Cardiac septum (tissue), 1 donor: ENCODE data around the gene ASPDH. TPM values are rescaled to one million over a fixed set of nuclear protein-coding genes. Genes with fewer than 3 reads are reported as not detected.

ENCODE experiments used
- DNase-seq: peaks from one replicate; pipeline ENCODE4 v3.0.0-alpha.2; 2020; ENCODE audit warnings: low spot score
- intact Hi-C: fragments of 100-400 bp; cut with DNase I; formaldehyde crosslinking; loops from one replicate; pipeline ENCODE4 v1.14.0; 2022
- total RNA-seq: library from RNA; stranded (reverse); fragmentation: NEBNext Ultra II Directional; extraction: Animal tissue kit (Norgen Biotek cat#: 25700); gene quantifications from one replicate; pipeline ENCODE4 v1.2.1, GENCODE V29; 2021
- donor health status: DM: no; HTN: no; CAD: no.

ASPDH gene
- total RNA-seq, 1 donor from 2014 or later: not detected

DNA sequence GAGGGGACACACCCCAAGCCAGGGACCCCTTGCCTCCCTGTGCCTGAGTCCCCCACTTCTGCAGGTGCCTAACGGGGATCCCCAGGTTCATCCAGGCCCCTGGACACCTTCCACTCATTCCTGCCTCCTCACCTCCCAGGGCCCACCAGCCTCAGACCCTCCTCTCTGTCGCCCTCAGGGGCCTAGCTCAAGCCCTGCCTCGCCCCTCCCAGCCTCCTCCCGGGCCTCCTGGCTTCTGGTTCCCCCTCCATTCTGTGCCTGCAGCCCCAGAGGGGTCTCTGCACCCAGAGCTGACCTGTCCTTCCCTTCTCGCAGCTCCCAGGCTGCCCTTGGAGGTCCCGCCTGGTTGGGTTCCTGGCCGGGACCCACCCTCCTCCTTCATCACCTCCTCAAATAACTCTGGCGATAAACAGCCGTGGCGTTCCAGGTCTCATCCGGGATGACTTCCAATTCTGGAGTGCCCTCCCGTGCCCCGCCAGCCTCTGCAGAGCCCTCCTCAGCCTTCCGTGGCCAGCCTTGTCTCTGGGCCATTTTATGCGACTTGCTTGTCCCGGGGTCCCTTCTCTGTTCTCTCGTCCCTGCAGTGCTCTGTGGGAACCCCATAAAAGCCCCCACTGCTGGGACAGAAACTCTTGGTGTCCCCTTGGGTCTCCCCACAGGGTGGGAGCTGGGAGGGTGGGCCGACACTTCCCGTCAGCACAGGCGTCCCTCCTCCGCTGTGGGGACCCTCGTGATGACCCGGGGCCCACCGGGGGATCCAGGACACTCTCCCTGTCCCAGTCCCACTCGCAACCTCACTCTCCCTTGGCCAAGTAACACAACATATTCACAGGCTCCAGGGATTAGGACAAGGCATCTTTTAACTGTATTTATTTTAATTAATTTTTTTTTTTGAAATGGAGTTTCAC is 11.9 kb downstream of the ASPDH start:
- DNase-seq: peak; percentile 90
- intact Hi-C loops: no loop called here

DNA sequence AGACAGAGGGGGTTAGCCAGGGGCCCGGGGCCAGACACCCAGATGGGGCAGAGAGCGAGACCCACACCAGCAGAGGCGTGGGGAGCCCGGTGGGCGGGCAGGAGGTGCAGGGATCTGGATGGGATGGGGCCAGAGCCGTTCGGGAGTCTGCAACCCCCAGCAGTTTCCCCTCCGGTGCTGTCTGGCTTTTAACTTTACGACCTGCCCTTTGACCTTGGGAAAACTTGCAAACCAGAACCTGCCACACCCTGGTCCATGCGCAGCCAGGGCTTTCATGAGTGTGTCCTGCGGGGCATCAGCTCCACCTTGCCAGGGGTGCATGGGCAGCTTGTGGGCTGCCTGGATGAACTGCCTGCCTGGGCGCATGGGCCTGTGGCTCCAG is 12.5 kb downstream of the ASPDH start:
- no peak for DNase-seq
- intact Hi-C loops: no loop called here

- intact Hi-C loops: no loop called here
- peak; percentile 91 for DNase-seq
These were observed 13.0 kb downstream of the ASPDH start for GRCh38 chr19:50500753-50501151.

- peak; percentile 90 for DNase-seq
- intact Hi-C loops: no loop called here
These were observed 13.5 kb downstream of the ASPDH start for GRCh38 chr19:50500060-50500752.

- DNase-seq: no peak
- intact Hi-C loops: no loop called here
These were observed 15.3 kb downstream of the ASPDH start for GRCh38 chr19:50498219-50499056.

DNA sequence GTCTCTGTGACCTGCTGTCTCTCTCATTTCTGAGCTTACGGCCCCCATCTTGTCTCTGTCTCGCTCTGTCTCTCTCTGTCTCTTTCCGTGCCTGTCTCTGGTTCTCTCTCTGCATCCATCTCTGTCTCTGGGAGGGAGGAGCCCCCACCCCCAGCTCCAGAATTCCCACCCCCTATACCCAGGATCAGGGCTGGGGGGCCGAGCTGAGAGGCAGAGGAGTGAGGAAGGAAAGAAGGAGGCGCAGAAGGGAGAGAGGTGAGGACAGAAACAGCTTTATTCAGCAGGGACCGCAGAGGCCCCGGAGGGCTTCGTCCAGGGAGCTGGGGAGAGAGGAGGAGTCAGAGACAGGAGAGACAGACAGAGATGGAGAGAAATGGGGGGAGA is 16.7 kb downstream of the ASPDH start:
- DNase-seq: no peak
- intact Hi-C loops: no loop called here

DNA sequence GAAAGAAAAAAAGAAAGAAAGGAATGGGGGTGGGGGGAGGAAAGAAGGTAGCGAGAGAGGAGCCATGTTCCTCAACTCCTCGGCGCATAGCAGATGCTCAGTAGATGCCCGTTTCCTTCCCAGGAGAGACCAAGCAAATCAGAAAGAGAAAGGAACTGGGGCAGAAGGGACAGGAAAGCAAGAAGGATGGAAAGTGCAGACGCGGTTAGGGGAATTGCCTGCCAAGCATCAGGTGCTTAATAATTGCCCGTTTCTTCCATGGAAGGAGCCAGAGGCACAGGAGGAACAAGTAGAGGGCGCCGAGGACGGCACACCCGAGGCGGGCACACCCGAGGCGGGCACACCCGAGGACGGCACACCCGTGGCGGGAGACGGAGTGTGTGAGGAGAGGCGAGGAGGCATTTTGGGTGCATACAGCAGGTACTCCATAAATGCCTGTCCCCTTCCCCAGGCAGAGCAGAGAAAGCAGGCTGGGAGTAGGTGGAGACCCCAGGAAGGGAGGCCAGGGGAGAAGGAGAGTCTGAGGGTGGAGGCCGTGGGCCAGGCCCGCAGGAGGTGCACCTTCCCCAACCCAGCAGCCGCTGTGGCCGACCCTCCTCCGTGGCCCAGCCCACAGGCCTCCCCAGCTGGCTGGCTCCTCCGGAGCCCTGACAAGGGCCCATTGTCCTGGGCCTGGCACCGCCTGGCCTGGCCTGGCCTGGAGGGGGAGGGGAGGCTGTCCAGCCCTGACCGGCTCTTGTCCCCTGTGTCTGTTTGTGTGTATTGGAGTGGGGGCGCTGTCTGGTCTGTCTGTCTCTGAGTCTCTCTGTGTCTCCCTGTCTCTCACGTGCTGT is 17.3 kb downstream of the ASPDH start:
- peak; percentile 88 for DNase-seq
- intact Hi-C loops: no loop called here

GRCh38 chr19:50495020-50495531 is 18.6 kb downstream of the ASPDH start:
- DNase-seq: no peak
- intact Hi-C loops: no loop called here

DNA sequence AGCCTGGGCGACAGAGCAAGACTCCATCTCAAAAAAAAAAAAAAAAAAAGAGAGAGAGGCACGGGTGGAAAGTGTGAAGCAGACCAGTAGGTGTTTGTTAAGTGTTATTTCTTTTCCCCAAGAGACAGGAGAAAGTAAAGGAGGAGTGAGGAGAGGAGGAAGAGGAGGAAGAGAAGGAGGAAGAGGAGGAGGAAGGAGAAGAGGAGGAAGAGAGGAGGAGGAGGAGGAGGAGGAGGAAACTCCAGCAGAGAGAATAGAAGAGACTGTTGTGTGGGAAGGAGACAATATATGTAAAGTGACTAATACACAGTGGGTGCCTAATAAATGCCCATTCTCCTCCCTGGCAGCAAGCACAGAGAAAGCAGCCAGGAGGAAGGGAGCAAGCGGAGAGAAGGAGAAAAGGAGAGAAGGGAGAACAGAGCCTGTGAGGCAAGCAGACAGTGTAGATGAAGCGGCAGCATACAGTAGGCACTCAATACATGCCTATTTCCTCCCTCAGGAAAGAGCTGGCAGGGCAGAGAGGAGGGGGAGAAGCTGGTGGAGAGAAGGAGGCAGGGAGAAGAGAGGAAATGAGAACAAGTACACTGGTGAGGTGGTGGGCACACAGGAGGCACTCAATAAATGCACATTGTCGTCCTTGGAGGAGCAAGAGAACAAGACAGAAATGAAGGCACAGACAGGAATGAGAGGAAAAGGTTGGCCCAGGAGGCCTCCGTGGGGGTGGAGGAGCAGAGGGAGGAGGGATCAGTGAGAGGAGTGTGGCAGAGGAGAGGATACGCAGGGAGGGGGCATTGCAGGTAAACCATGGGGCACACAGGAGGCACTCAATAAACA is 19.3 kb downstream of the ASPDH start:
- no peak for DNase-seq
- intact Hi-C loops: no loop called here

DNA sequence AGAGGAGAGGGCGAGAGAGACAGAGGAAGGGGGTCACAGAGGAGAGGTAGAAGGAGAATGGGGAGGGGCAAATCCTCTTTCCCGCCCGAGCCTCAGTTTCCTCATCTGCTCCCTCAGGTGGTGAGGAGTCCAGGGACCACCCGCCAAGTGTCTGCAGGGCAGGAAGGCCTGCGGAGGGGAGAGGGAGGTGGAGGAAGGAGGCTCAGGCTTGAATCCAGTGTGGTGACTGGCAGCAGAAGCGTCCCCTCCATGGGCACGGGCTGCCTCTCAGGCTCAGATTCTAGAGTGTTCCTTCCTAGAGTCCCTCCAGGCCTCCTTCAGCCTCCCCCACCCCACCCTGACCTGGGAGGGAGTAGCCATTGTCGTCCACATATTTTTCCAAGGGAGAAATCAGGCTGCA is 20.5 kb downstream of the ASPDH start:
- DNase-seq: no peak
- intact Hi-C loops: no loop called here

- intact Hi-C loops: no loop called here
- no peak for DNase-seq
These were observed 21.2 kb downstream of the ASPDH start for GRCh38 chr19:50492303-50493052.

DNA sequence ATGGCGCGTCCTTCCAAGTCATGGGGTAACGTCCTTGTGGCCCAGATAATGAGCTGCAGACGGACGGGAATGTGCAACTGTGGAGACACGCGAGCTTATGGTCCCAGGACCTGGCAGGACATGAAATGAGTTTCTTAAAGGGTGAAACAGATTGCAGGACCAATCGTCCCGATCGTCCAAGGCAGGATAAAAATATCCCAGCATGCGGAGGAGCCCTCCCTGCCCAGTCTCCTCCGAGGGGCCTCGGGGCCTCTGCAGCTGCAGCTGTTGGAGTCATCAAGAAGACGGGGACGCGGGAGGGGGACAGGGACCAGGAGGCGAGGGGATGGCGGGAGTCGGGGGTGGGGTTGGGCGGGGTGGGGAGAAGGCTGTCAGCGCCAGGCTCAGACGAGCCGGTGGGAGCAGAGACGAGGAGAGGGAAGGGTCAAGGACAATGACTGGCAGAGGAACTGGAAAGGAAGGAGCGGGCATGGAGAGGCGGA is 22.7 kb downstream of the ASPDH start:
- intact Hi-C loops: no loop called here

DNA sequence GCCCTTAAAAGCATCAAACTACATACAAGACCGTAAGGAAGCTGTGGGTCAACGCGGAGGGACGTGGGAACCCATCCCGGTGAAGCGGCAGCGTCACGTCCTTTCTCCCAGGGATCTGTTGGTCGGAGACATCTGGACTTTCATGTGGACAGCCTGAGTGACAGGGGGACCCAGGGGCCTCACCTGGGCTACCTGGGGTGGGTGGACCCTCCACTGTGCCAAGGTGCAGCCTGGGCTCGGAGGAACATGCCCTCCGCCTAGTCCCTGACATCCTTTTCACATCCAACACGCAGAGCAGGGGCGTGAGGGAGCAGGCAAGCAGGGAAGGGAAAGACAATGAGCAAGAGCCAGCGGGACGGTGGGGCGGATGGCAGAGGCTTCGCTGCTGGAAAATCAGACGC is 23.3 kb downstream of the ASPDH start:
- intact Hi-C loops: no loop called here
- no peak for DNase-seq

More for the DNA sequence above, 22.7 kb downstream of the ASPDH start:
- DNase-seq: no peak

DNA sequence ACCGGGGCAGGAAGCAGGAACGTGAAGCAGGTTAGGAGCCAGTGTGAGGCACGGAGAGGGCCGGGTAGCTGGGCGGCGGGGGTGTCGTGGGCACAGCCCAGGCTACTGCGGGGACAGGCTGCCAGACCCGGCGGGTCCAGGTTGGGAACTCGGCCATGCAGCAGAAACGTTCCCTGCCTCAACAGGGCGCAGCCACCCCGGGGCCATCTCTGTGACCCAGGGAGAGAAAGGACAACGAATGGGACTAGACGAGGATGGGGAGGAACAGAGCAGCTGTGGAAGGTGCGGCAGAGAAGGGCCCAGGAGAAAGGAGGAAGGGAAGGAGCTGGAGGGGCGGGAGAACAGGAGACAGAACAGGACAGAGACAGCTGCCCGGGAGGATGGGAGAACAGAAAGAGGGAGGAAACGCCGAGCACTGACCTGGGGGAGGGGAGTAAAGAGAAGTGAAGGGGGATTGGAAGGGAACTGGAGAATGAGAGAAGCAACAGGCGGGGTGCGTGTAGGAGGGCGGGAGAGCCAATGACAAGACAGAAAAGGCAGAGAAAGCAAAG is 24.2 kb downstream of the ASPDH start:
- no peak for DNase-seq
- intact Hi-C loops: no loop called here

- intact Hi-C loops: no loop called here
- DNase-seq: no peak
These were observed 25.1 kb downstream of the ASPDH start for GRCh38 chr19:50488389-50489194.

DNA sequence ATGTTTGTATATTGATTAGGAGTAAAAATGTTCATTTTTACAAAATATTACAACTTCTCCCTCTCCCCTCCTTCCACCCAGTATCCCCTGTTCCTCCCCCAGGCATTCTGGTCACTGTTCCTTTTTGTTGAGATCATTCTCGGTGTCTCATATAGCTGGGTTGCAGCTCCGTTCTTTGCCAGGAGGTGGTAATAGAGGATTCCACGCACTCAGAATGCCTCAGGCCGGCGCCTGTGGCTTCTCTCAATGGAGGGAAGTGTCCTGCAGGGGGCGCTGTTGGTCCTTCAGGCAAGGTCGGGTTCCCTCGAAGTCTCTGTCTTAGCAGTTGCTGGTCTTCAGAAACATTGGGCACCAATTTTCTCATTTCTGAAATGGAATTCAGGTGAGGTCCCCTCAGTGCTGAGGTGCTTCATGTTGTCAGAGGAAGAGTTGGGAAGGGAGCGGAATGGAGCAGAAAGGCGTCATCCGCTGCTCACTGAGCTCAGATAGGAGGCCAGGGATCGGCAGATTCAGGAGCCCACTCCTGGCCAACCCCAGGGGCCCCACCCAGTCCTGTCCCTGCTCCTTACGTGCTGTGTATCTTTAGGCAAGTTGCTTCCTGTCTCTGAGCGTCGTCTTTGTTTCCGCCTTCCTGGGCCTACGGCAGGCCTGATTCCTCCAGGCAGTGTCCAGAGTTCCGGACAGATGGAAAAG is 26.7 kb downstream of the ASPDH start:
- no peak for DNase-seq
- intact Hi-C loops: no loop called here
